Stimulated activated CD8-positive, alpha-beta memory T cell treated with anti-CD3 and anti-CD28 coated beads, Interleukin-7, amount 100 ng/mL, for 48 hours (primary cell): ENCODE results near the gene HCRTR1.
A peak's percentile ranks its signal among the peaks of the same experiment; 100 is the strongest.
"Not testable (repeated sequence)": the region's sequence is repeated elsewhere in the genome, so short reads cannot be mapped to it uniquely, and the experiment has no call there.

Experiments used
- DNase-seq, 2 donors: peaks; one replicate each; pipeline ENCODE4 v3.0.0-alpha.2; 2020; ENCODE audit warnings: low read depth in 1 of 2; ENCODE audit errors: extremely low read depth in 1 of 2

HCRTR1 gene

GRCh38 chr1:31581821-31582810 is 35.4 kb upstream of the HCRTR1 start:
- DNase-seq: no peak

GRCh38 chr1:31583082-31583994 is 34.2 kb upstream of the HCRTR1 start:
- DNase-seq: no peak

GRCh38 chr1:31583995-31584868 is 33.3 kb upstream of the HCRTR1 start:
- DNase-seq: no peak

GRCh38 chr1:31584869-31585735 is 32.4 kb upstream of the HCRTR1 start:
- no peak for DNase-seq

- DNase-seq: no peak
Measured at GRCh38 chr1:31585736-31586365, 31.6 kb upstream of the HCRTR1 start.

DNA sequence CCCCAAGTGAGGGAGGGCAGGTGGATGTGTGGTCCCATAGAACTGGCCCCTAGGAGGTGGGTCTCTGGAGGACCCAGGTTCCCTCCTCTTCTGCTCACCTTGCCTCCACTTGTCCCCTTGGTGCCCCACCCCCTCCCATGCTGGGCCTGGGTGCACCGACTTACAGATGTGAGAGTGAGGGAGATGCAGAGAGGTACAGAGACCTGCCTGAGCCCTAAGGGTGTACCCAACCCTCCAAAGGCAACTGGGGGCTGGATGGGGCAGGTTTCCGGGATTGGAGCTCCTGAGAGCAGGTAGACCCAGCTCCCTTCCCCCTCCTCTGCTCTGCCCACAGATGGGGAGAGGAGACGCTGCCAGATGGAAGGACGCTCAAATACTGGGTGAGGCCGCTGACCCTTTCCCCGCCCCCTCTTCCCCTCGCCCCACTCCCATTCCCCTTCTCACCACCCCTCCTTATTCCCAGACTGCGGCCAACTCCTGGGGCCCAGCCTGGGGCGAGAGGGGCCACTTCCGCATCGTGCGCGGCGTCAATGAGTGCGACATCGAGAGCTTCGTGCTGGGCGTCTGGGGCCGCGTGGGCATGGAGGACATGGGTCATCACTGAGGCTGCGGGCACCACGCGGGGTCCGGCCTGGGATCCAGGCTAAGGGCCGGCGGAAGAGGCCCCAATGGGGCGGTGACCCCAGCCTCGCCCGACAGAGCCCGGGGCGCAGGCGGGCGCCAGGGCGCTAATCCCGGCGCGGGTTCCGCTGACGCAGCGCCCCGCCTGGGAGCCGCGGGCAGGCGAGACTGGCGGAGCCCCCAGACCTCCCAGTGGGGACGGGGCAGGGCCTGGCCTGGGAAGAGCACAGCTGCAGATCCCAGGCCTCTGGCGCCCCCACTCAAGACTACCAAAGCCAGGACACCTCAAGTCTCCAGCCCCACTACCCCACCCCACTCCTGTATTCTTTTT is 30.8 kb upstream of the HCRTR1 start:
- DNase-seq: no peak

GRCh38 chr1:31587328-31587699 is 30.2 kb upstream of the HCRTR1 start:
- not testable (repeated sequence) for DNase-seq

- DNase-seq: peak; percentile 16 to 46
Measured at GRCh38 chr1:31587720-31588423, 29.6 kb upstream of the HCRTR1 start.

- DNase-seq: no peak
Measured at GRCh38 chr1:31588751-31589515, 28.6 kb upstream of the HCRTR1 start.

DNA sequence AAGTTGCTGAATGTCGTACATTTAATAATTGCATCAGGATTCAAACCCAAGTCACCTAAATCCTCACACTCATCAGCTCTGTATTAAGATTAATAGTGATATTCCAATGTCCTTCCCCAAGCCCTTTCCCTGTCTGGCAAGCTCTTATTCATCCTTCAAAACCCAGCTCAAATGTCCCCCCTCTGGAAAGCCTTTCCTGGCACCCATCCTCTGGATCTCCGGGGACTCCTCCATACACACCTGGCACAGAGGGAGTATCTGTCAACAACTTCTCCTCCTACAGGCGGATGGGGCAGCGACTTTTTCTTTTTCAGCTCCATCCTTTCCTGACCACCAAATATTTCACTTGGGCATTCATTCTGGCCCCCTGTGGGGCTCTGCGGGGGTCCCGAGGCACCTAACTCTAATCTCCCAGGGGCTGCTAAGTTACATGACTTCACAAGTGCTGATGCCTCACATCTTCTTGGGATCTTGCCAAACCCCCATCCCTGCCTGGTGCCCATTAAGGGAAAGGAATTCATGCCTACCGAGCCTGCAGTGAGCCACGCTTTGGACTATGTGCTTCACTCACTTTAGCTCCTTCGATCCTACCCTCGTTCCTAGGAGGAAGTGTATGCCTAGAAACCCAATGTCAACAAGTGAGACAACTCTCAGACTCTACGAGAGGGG is 25.9 kb upstream of the HCRTR1 start:
- no peak for DNase-seq

DNA sequence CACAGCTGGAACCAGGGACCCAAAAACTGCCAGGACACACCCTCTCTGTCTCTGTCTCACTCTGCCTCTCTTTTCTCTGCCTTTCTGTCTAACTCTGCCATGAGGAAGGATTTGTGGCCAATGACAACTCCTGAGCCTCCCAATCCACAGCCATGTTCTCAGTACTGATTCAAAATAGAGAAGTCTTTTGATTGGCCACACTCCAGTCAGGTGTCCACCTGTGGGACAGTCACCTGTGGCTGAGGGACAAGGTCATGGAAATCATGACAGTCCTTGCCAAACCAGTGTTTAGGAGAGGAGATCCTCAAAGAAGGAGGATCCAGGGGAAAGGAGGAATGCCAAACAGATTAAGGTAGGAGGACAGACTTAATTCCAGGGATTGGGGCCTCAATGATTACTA is 25.4 kb upstream of the HCRTR1 start:
- DNase-seq: no peak

GRCh38 chr1:31593136-31593665 is 24.3 kb upstream of the HCRTR1 start:
- DNase-seq: no peak

GRCh38 chr1:31593770-31594632 is 23.5 kb upstream of the HCRTR1 start:
- peak; percentile 36 to 49 for DNase-seq

- DNase-seq: no peak
Measured at GRCh38 chr1:31595836-31596736, 21.4 kb upstream of the HCRTR1 start.
